HepG2 (cell line): ENCODE measurements around the gene NDE1. TPM values are rescaled to one million over a fixed set of nuclear protein-coding genes. Genes with fewer than 3 reads are reported as not detected.

Experiments
- CCDC6 ChIP-seq: sonication (generic); formaldehyde crosslinking; IDR thresholded peaks from 2 replicates; pipeline ENCODE4 v1.8.1; 2022; ENCODE audit warnings: mild to moderate bottlenecking, missing genetic modification reagents, moderate library complexity
- CENPX ChIP-seq: sonication (generic); formaldehyde crosslinking; IDR thresholded peaks from 2 replicates; pipeline ENCODE4 v1.9.0; 2021; ENCODE audit warnings: mild to moderate bottlenecking, missing genetic modification reagents, moderate library complexity
- CHD2 ChIP-seq: IDR thresholded peaks from 2 replicates; pipeline ENCODE4 v1.6.1; 2011; ENCODE audit warnings: low read depth, low read length, improper control_type of control experiment
- EED ChIP-seq: sonication (generic); formaldehyde crosslinking; IDR thresholded peaks from 2 replicates; pipeline ENCODE4 v1.5.0; 2020; ENCODE audit warnings: mild to moderate bottlenecking, missing genetic modification reagents
- FOXC1 ChIP-seq: sonication (generic); formaldehyde crosslinking; IDR thresholded peaks from 2 replicates; pipeline ENCODE4 v1.8.0; 2022; ENCODE audit warnings: mild to moderate bottlenecking, missing genetic modification reagents, borderline replicate concordance
- ISX ChIP-seq: sonication (generic); formaldehyde crosslinking; conservative IDR thresholded peaks from 2 replicates; pipeline ENCODE4 v1.5.0; 2020; ENCODE audit warnings: missing genetic modification reagents
- MIER3 ChIP-seq: IDR thresholded peaks from 2 replicates; pipeline ENCODE4 v1.6.1; 2016; ENCODE audit warnings: missing compliant biosample characterization, borderline replicate concordance
- MYNN ChIP-seq: sonication (generic); formaldehyde crosslinking; IDR thresholded peaks from 2 replicates; pipeline ENCODE4 v1.4.0; 2020; ENCODE audit warnings: mild to moderate bottlenecking, low read depth, missing genetic modification reagents
- RORA ChIP-seq: sonication (generic); formaldehyde crosslinking; IDR thresholded peaks from 2 replicates; pipeline ENCODE4 v1.5.0; 2020; ENCODE audit warnings: mild to moderate bottlenecking, missing genetic modification reagents, moderate library complexity
- SIX1 ChIP-seq: sonication (generic); formaldehyde crosslinking; IDR thresholded peaks from 2 replicates; pipeline ENCODE4 v1.4.0; 2020; ENCODE audit warnings: missing genetic modification reagents, borderline replicate concordance
- TGIF2 ChIP-seq: IDR thresholded peaks from 2 replicates; pipeline ENCODE4 v1.6.1; 2016; ENCODE audit warnings: control low read depth, missing compliant biosample characterization
- ZFAT ChIP-seq: sonication (generic); formaldehyde crosslinking; conservative IDR thresholded peaks from 2 replicates; pipeline ENCODE4 v1.8.1; 2023; ENCODE audit warnings: missing genetic modification reagents, inconsistent platforms
- ZFYVE20 ChIP-seq: sonication (generic); formaldehyde crosslinking; IDR thresholded peaks from 2 replicates; pipeline ENCODE4 v1.8.0; 2023; ENCODE audit warnings: low read depth, mild to moderate bottlenecking, moderate library complexity, missing genetic modification reagents, borderline replicate concordance
- ZKSCAN1 ChIP-seq: fragments of 150-350 bp; IDR thresholded peaks from 2 replicates; pipeline ENCODE4 v1.6.1; 2014; ENCODE audit warnings: low read length
- ZNF232 ChIP-seq: sonication (generic); formaldehyde crosslinking; IDR thresholded peaks from 2 replicates; pipeline ENCODE4 v1.4.0; 2020; ENCODE audit warnings: missing genetic modification reagents, borderline replicate concordance
- ZNF556 ChIP-seq: sonication (generic); formaldehyde crosslinking; IDR thresholded peaks from 2 replicates; pipeline ENCODE4 v1.4.0; 2020; ENCODE audit warnings: mild to moderate bottlenecking, missing genetic modification reagents, borderline replicate concordance
- ZNF564 ChIP-seq: sonication (generic); formaldehyde crosslinking; IDR thresholded peaks from 2 replicates; pipeline ENCODE4 v1.8.1; 2023; ENCODE audit warnings: mild to moderate bottlenecking, missing genetic modification reagents
- ZNF781 ChIP-seq: sonication (generic); formaldehyde crosslinking; IDR thresholded peaks from 2 replicates; pipeline ENCODE4 v1.5.1; 2020; ENCODE audit warnings: borderline replicate concordance, mild to moderate bottlenecking, missing genetic modification reagents; ENCODE audit errors: not compliant biosample characterization
- polyA plus RNA-seq, 8 experiments: library from polyadenylated mRNA; depleted of rRNA in 3 of 8; stranded (reverse) in 7 of 8; unstranded in 1 of 8; fragments of >200 nt; fragmentation: Illumina TruSeq in 4 of 8; extraction: Trizol in 4 of 8; gene quantifications; 2 replicates each; pipeline versions ENCODE4 v1.2.1 to v1.2.3, GENCODE V29; 2011 to 2016; ENCODE audit warnings: low read depth in 4 of 8, missing spikeins in 1 of 8, mixed read lengths in 1 of 8; ENCODE audit not compliant: insufficient read depth in 1 of 8
- total RNA-seq, 5 experiments: library from RNA; depleted of rRNA; stranded (reverse); fragments of >200 nt; fragmentation: Illumina TruSeq; extraction: Trizol; gene quantifications; 2 replicates each; pipeline ENCODE4 v1.2.3, GENCODE V29; 2016; ENCODE audit warnings: low read depth in 1 of 5
- TF ChIP-seq, protein P1 (sequence below): sonication (generic); formaldehyde crosslinking; IDR thresholded peaks from 2 replicates; pipeline ENCODE4 v1.8.1; 2023; ENCODE audit warnings: mild to moderate bottlenecking, inconsistent platforms, moderate library complexity, missing genetic modification reagents, borderline replicate concordance
- TF ChIP-seq, protein P2 (sequence below), 2 experiments: sonication (generic) in 1 of 2; formaldehyde crosslinking in 1 of 2; IDR thresholded peaks; 2 replicates each; pipeline versions ENCODE4 v1.4.0 to v1.6.1; 2016 to 2020; ENCODE audit warnings: borderline replicate concordance in 1 of 2, low read depth in 1 of 2, mild to moderate bottlenecking in 1 of 2, missing genetic modification reagents in 1 of 2
- TF ChIP-seq, protein P3 (sequence below): sonication (generic); formaldehyde crosslinking; IDR thresholded peaks from 2 replicates; pipeline ENCODE4 v1.4.0; 2020; ENCODE audit warnings: missing genetic modification reagents
- TF ChIP-seq, protein P4 (sequence below): fragments of 450-650 bp; IDR thresholded peaks from 2 replicates; pipeline ENCODE4 v1.6.1; 2017; ENCODE audit warnings: mild to moderate bottlenecking

Gene NDE1
- total and polyA plus RNA-seq, 2 of the 13 experiments (the other 11 are each of a cell fraction or from before 2014, with no cell fraction given) = 40.9 to 72.5 TPM

DNA sequence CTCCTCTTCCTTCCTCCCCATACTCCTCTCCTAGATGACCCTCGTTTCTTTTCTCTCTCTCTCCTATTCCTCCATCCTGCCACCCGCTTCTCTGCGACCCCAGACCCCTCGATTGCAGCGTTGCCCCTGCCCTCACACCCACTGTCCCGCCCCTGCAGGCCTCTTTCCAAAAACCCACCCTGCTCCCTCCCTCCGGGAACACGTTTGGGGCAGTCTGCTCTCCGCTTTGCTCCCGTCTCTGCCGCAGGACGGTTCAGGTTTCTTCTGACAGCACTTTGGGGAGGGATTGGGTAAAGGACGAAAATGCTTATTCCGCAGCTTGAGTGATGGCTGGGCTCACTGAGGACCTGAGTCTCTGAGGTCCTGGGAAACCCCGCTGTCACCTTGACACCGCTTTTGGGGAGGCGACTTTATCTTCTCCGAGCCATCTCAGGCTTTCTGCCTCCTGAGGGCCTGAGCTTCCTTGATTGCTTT is 690 bp downstream of the NDE1 start (continued):
- TF ChIP-seq, protein P1, sequence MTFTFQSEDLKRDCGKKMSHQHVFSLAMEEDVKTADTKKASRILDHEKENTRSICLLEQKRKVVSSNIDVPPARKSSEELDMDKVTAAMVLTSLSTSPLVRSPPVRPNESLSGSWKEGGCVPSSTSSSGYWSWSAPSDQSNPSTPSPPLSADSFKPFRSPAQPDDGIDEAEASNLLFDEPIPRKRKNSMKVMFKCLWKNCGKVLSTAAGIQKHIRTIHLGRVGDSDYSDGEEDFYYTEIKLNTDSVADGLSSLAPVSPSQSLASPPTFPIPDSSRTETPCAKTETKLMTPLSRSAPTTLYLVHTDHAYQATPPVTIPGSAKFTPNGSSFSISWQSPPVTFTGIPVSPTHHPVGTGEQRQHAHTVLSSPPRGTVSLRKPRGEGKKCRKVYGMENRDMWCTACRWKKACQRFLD (CRISPR knock-in tag) = no peak
- TF ChIP-seq, protein P2, sequence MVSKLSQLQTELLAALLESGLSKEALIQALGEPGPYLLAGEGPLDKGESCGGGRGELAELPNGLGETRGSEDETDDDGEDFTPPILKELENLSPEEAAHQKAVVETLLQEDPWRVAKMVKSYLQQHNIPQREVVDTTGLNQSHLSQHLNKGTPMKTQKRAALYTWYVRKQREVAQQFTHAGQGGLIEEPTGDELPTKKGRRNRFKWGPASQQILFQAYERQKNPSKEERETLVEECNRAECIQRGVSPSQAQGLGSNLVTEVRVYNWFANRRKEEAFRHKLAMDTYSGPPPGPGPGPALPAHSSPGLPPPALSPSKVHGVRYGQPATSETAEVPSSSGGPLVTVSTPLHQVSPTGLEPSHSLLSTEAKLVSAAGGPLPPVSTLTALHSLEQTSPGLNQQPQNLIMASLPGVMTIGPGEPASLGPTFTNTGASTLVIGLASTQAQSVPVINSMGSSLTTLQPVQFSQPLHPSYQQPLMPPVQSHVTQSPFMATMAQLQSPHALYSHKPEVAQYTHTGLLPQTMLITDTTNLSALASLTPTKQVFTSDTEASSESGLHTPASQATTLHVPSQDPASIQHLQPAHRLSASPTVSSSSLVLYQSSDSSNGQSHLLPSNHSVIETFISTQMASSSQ (IDR thresholded peaks at IDR 0.05; ENCODE audit: low read depth) = no peak
- TF ChIP-seq, protein P2 (CRISPR knock-in tag; IDR thresholded peaks at IDR 0.05; ENCODE audit: borderline replicate concordance) = no peak
- TF ChIP-seq, protein P3, sequence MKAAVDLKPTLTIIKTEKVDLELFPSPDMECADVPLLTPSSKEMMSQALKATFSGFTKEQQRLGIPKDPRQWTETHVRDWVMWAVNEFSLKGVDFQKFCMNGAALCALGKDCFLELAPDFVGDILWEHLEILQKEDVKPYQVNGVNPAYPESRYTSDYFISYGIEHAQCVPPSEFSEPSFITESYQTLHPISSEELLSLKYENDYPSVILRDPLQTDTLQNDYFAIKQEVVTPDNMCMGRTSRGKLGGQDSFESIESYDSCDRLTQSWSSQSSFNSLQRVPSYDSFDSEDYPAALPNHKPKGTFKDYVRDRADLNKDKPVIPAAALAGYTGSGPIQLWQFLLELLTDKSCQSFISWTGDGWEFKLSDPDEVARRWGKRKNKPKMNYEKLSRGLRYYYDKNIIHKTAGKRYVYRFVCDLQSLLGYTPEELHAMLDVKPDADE = no peak
- TF ChIP-seq ZFAT (CRISPR knock-in tag) = no peak
- TF ChIP-seq MYNN (CRISPR knock-in tag) = no peak; the same call in 1 of the 2 replicates
- no peak for TF ChIP-seq RORA (CRISPR knock-in tag)
- TF ChIP-seq TGIF2 (CRISPR knock-in tag) = no peak; the same call in 1 of the 2 replicates
- TF ChIP-seq CENPX = no peak
- no peak for TF ChIP-seq CHD2
- TF ChIP-seq ZNF556 (CRISPR knock-in tag) = no peak
- no peak for TF ChIP-seq EED (CRISPR knock-in tag)
- no peak for TF ChIP-seq SIX1
- no peak for TF ChIP-seq ZNF232 (CRISPR knock-in tag)
- TF ChIP-seq ZFYVE20 = no peak
- TF ChIP-seq ISX = no peak
- TF ChIP-seq, protein P4, sequence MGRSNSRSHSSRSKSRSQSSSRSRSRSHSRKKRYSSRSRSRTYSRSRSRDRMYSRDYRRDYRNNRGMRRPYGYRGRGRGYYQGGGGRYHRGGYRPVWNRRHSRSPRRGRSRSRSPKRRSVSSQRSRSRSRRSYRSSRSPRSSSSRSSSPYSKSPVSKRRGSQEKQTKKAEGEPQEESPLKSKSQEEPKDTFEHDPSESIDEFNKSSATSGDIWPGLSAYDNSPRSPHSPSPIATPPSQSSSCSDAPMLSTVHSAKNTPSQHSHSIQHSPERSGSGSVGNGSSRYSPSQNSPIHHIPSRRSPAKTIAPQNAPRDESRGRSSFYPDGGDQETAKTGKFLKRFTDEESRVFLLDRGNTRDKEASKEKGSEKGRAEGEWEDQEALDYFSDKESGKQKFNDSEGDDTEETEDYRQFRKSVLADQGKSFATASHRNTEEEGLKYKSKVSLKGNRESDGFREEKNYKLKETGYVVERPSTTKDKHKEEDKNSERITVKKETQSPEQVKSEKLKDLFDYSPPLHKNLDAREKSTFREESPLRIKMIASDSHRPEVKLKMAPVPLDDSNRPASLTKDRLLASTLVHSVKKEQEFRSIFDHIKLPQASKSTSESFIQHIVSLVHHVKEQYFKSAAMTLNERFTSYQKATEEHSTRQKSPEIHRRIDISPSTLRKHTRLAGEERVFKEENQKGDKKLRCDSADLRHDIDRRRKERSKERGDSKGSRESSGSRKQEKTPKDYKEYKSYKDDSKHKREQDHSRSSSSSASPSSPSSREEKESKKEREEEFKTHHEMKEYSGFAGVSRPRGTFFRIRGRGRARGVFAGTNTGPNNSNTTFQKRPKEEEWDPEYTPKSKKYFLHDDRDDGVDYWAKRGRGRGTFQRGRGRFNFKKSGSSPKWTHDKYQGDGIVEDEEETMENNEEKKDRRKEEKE = no peak
- no peak for TF ChIP-seq ZNF781 (CRISPR knock-in tag)
- TF ChIP-seq MIER3 = no peak
- TF ChIP-seq CCDC6 (CRISPR knock-in tag) = no peak
- TF ChIP-seq FOXC1 = no peak
- no peak for TF ChIP-seq ZKSCAN1
- no peak for TF ChIP-seq ZNF564
